GM18505 (cell line): Measurements from ENCODE around the gene SMARCC2.
A peak's percentile ranks its signal among the peaks of the same experiment; 100 is the strongest.

ENCODE experiments used
- ATAC-seq: cut with Tn5 transposase; IDR thresholded peaks from one replicate; pipeline ENCODE4 v1.9.1; 2021; ENCODE audit not compliant: unreplicated experiment
- POLR2A ChIP-seq: IDR thresholded peaks from 4 replicates; pipeline ENCODE4 v1.6.1; 2011; ENCODE audit warnings: borderline replicate concordance; ENCODE audit not compliant: insufficient read depth, insufficient read length; ENCODE audit errors: extremely low read depth

Gene SMARCC2

DNA sequence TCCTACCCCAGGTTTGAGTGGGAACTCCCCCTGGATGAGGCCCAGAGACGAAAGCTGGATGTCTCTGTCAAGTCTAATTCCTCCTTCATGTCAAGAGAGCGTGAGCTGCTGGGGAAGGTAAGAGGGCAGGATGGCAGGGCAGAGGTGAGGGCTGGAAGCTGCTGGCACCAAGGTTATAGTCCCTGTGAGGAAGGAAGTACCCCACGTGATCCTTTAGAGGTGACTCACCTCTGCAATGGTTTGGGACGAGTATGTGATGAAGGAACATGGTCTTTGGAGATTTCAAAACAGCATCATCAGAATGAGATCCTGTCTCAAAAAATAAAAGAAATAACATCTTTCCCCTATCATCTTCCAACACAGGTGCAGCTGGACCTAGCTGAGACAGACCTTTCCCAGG is 46.1 kb downstream of the SMARCC2 start:
- TF ChIP-seq POLR2A = no peak
- ATAC-seq = no peak

- ATAC-seq = no peak
- no peak for TF ChIP-seq POLR2A
Observed at GRCh38 chr12:56141946-56142784, 47.1 kb downstream of the SMARCC2 start.

- no peak for TF ChIP-seq POLR2A
- ATAC-seq = no peak
Observed at GRCh38 chr12:56137853-56138571, 51.3 kb downstream of the SMARCC2 start.

GRCh38 chr12:56134897-56135296 is 54.4 kb downstream of the SMARCC2 start:
- no peak for ATAC-seq
- no peak for TF ChIP-seq POLR2A

DNA sequence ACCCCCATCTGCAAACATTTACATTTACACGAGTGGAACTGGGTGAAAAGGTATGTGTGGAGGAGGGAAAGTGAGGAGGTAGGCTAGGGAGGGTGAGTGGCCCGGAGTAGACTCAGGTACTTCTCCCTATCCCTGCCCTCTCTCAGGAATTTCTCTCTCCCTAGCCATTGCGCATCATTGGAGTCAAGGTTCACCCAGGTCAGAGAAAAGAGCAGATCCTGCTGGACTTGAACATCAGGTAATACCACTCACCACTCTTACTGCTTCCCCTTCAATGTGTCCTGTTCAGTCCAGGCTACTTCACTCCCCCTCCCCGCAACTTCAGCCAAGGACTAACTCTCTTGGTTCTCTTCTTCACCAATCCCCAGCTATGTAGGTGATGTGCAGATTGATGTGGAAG is 58.4 kb downstream of the SMARCC2 start:
- no peak for ATAC-seq
- no peak for TF ChIP-seq POLR2A

DNA sequence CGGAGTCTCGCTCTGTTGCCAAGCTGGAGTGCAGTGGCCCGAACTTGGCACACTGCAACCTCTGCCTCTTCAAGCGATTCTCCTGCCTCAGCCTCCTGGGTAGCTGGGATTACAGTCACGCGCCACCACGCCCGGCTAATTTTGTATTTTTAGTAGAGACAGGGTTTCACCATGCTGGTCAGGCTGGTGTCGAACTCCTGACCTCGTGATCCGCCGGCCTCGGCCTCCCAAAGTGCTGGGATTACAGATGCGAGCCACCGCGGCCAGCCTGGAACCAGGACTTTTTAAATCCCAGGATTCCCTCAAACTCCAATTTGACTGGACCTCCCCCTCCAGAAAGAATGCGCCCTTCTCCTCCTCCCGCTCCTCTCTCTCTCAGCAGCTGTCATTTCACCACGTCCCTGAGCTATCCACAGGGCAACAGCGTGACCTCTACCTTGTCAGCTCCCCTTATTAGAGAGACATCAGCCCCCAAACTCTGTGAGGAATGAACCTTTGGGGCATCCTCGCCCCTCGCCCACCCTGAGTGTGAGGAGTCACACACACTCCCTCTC is 59.3 kb downstream of the SMARCC2 start:
- no peak for TF ChIP-seq POLR2A
- ATAC-seq = no peak

- peak; percentile 35 for ATAC-seq
- peak; percentile 65 for TF ChIP-seq POLR2A
Observed at GRCh38 chr12:56129206-56129941, 59.9 kb downstream of the SMARCC2 start.

DNA sequence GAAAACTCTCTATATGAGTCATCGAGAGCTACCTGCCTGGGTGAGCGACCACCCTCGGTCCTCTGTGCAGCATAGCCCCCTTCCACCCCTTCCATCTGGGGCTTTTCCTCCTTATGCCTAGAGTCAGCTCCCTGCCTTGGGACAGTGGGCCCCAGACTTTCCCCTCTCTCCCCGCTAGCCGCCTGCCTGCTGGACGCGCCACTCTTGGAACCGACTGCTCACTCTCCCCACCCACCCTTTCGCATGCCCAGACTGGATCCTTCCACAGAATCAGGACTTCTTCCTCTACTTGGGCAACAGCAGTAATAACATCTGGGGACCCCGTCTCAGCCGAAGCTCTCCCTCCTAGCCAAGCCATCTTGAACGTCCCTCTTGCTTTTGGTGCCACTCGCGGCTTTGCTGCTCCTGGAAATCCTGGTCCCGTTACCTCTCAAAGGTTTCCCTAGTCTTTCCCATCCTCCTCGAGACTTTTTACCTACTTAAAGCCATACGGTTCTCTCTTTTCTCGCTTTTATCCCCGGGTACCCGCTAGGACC is 60.5 kb downstream of the SMARCC2 start:
- peak; percentile 2 for ATAC-seq
- no peak for TF ChIP-seq POLR2A

- peak; percentile 84 for ATAC-seq
- peak; percentile 77 for TF ChIP-seq POLR2A
Observed at GRCh38 chr12:56127888-56128669, 61.2 kb downstream of the SMARCC2 start, which contains the start of gene ESYT1. Gene ESYT1, plus strand, starts transcription at chr12:56128267. Its CDS starts 53 bp downstream, at chr12:56128320.

DNA sequence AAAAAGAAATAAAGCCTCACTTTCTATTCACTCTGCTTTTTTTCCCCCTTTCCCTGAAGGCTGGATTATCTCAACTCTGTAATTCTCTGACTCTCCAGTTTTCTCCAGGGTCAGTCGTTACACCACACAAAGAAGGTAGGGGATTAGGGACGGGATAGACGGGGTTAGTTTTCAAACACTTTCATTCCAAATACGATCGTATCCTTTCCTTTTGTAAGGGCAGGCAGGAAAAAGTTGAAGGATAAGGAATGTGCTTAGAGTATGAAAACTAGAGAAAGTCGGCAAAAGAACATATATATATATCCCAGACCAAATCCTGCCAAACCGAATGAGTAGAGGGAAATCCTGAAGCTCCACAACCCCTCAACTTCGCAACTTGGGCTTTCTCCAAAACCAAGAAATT is 61.8 kb downstream of the SMARCC2 start:
- ATAC-seq = no peak
- TF ChIP-seq POLR2A = no peak

DNA sequence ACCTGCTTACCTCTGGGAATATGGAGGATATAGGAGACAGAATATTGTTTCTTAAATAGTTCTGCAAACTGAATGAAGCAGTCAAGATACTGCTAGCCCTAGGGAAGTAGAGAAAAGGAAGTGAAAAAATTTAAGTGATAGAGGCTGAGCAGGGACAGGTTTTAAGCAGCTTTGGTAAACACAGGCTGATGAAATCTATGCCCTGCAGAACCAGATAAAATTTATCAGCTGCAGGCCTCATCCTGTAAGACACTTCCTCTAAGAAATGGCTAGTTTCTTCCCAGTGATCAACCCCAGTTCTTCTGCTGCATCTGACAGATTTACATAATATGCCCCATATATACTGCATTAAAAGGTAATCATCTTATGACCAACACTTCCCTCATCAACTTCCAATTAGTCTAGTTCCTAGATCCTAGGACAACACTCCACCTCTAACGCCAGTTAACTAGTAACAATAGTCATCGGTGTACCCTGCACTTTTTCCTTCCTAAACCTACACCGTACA is 62.5 kb downstream of the SMARCC2 start:
- no peak for ATAC-seq
- no peak for TF ChIP-seq POLR2A

DNA sequence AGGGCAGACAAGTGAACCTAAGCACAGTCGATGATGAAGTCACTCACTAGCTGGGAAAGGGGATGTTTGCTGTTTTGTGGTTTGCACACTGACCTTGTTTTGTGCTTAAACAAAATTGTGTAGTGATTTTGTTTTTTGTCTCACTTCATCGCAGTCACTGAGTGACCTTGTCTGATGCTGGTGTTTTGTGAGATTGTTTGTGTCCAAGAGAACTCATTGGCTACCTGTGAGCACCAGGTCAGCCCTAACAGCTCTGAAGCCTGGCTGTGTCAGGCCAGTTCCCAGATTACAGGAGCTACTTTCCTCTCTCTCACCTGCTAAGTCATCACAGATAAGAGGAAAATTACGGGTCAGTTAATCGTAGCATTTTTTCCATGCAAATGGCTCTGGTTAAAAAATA is 65.2 kb downstream of the SMARCC2 start:
- TF ChIP-seq POLR2A = no peak
- ATAC-seq = no peak
